ENCODE results near the gene TCERG1L.

Gene TCERG1L

GRCh38 chr10:131086511-131086910 lies 225.0 kb downstream of the TCERG1L start:
- Histone ChIP-seq H3K36me3 (ENCODE audit: insufficient read depth, low read length) (no peaks in the 10 kb centered on the region), H3K4me3 (ENCODE audit: low read length, poor library complexity, severe bottlenecking) (no peak overlapping the region), H3K9me2 (replicated peaks; ENCODE audit: low read depth, low read length) (no peaks in the 10 kb centered on the region), H3K9ac (ENCODE audit: low read depth, low read length, poor library complexity, severe bottlenecking) (no peak overlapping the region), H3F3A (ENCODE audit: low read depth) (no peaks in the 10 kb centered on the region), H3K4me2 (ENCODE audit: low read depth, low read length, poor library complexity, severe bottlenecking) (no peak overlapping the region), H3K79me2 (ENCODE audit: insufficient read depth, low read length) (no peaks in the 10 kb centered on the region), H3K9me3 (ENCODE audit: insufficient read depth, low read depth, low read length) (peaks cover 25% of the 10 kb centered on the region; the same call in 1 of the 2 replicates), H2AFZ (ENCODE audit: low read length) (no peak overlapping the region), H4K20me1 (ENCODE audit: insufficient read depth, low read length, poor library complexity, severe bottlenecking) (no peaks in the 10 kb centered on the region), H3K4me1 (ENCODE audit: insufficient read depth, low read length, poor library complexity, severe bottlenecking) (no peaks in the 10 kb centered on the region), H3K27me3 (ENCODE audit: insufficient read depth, low read length, poor library complexity, severe bottlenecking) (no peaks in the 10 kb centered on the region)
- no peak for TF ChIP-seq EZH2phosphoT487 (IDR thresholded peaks at IDR 0.05; ENCODE audit: borderline replicate concordance)
- no peak for TF ChIP-seq CTCF (conservative IDR thresholded peaks at IDR 0.05; ENCODE audit: low read length)

GRCh38 chr10:131086094-131086493 lies 225.4 kb downstream of the TCERG1L start:
- H3K4me3 ChIP-seq (ENCODE audit: low read length, poor library complexity, severe bottlenecking), result no peak overlapping the region
- no peaks in the 10 kb centered on the region for H4K20me1 ChIP-seq (ENCODE audit: insufficient read depth, low read length, poor library complexity, severe bottlenecking)
- H3K9ac ChIP-seq (ENCODE audit: low read depth, low read length, poor library complexity, severe bottlenecking), result no peak overlapping the region
- no peak overlapping the region for H2AFZ ChIP-seq (ENCODE audit: low read length)
- no peaks in the 10 kb centered on the region for H3F3A ChIP-seq (ENCODE audit: low read depth)
- no peaks in the 10 kb centered on the region for H3K4me1 ChIP-seq (ENCODE audit: insufficient read depth, low read length, poor library complexity, severe bottlenecking)
- no peaks in the 10 kb centered on the region for H3K9me2 ChIP-seq (replicated peaks; ENCODE audit: low read depth, low read length)
- no peaks in the 10 kb centered on the region for H3K79me2 ChIP-seq (ENCODE audit: insufficient read depth, low read length)
- H3K36me3 ChIP-seq (ENCODE audit: insufficient read depth, low read length), result no peaks in the 10 kb centered on the region
- H3K4me2 ChIP-seq (ENCODE audit: low read depth, low read length, poor library complexity, severe bottlenecking), result no peak overlapping the region
- peaks cover 27% of the 10 kb centered on the region; the same call in 1 of the 2 replicates for H3K9me3 ChIP-seq (ENCODE audit: insufficient read depth, low read depth, low read length)
- TF ChIP-seq CTCF (conservative IDR thresholded peaks at IDR 0.05; ENCODE audit: low read length) (no peak), EZH2phosphoT487 (IDR thresholded peaks at IDR 0.05; ENCODE audit: borderline replicate concordance) (no peak)
- H3K27me3 ChIP-seq (ENCODE audit: insufficient read depth, low read length, poor library complexity, severe bottlenecking), result no peaks in the 10 kb centered on the region

GRCh38 chr10:131085091-131085860 lies 226.2 kb downstream of the TCERG1L start:
- H3K9ac ChIP-seq (ENCODE audit: low read depth, low read length, poor library complexity, severe bottlenecking), result no peak overlapping the region
- peaks cover 27% of the 10 kb centered on the region; the same call in 1 of the 2 replicates for H3K9me3 ChIP-seq (ENCODE audit: insufficient read depth, low read depth, low read length)
- H3K36me3 ChIP-seq (ENCODE audit: insufficient read depth, low read length), result no peaks in the 10 kb centered on the region
- H3K4me3 ChIP-seq (ENCODE audit: low read length, poor library complexity, severe bottlenecking), result no peak overlapping the region
- TF ChIP-seq CTCF (conservative IDR thresholded peaks at IDR 0.05; ENCODE audit: low read length) (no peak), EZH2phosphoT487 (IDR thresholded peaks at IDR 0.05; ENCODE audit: borderline replicate concordance) (no peak)
- H3K27me3 ChIP-seq (ENCODE audit: insufficient read depth, low read length, poor library complexity, severe bottlenecking), result no peaks in the 10 kb centered on the region
- H3K9me2 ChIP-seq (replicated peaks; ENCODE audit: low read depth, low read length), result no peaks in the 10 kb centered on the region
- H3K4me2 ChIP-seq (ENCODE audit: low read depth, low read length, poor library complexity, severe bottlenecking), result no peak overlapping the region
- H3K4me1 ChIP-seq (ENCODE audit: insufficient read depth, low read length, poor library complexity, severe bottlenecking), result no peaks in the 10 kb centered on the region
- H4K20me1 ChIP-seq (ENCODE audit: insufficient read depth, low read length, poor library complexity, severe bottlenecking), result no peaks in the 10 kb centered on the region
- no peaks in the 10 kb centered on the region for H3F3A ChIP-seq (ENCODE audit: low read depth)
- H2AFZ ChIP-seq (ENCODE audit: low read length), result no peak overlapping the region
- H3K79me2 ChIP-seq (ENCODE audit: insufficient read depth, low read length), result no peaks in the 10 kb centered on the region
